GM18907 (cell line): ENCODE measurements around the gene DEFB108B.
"Not testable (repeated sequence)": the region's sequence is repeated elsewhere in the genome, so short reads cannot be mapped to it uniquely, and the experiment has no call there.

Experiments used
- ATAC-seq: cut with Tn5 transposase; IDR thresholded peaks from one replicate; pipeline ENCODE4 v1.9.1; 2021; ENCODE audit warnings: mild to moderate bottlenecking, moderate library complexity; ENCODE audit not compliant: unreplicated experiment

The DEFB108B gene

DNA sequence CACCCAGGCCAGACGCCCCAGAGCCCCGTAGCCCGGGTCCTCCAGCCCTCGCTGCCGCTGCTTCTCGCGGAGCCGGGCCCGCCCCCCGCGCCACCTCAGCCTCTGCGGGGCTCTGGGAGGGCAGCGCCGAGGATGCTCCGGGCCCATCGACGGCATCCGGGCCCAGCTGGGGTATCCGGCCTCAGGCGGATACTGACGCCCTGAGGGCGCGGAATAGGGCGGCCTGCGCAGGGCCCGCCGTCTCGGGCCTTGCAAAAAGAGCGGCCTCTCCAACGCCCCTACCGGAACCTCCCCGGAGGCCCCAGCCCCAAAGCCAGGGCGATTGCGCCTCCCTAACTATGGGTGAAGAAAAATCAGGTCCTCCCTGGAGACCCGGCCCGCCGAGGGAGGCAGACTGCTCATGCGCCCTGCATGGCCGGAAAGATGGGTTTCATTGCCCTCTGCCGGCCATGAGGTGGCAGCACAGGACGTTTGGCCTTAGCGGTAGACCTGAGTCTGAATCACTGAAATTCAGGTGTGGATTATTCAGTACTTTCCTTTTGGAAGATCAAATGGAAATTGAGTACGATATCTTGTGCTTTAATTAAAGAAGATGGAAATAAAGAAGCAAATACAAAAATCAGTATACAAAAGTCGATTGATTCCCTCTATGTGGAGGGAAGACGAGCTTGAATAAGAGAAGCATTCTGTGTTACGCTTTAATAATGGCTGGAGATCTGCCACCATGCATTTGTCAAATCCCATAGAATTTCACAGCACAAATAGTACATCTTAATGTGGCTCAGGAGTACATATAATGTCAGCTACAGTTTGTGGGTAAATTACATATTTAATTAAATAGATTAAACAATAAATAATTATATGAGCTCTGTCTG, 19.3 kb upstream of the DEFB108B start:
- ATAC-seq, result not testable (repeated sequence)

- ATAC-seq, result not testable (repeated sequence)
These were observed 11.5 kb upstream of the DEFB108B start for GRCh38 chr11:71821539-71821938.

DNA sequence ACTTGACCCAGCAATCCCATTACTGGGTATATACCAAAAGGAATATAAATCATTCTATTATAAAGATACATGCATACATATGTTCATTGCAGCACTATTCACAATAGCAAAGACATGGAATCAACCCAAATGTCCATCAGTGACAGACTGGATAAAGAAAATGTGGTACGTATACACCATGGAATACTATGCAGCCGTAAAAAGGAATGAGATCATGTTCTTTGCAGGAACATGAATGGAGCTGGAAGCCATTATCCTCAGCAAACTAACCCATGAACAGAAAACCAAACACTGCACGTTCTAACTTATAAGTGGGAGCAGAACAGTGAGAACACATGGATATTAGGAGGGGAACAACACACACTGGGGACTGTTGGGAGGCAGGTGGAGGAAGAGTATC, 3.8 kb upstream of the DEFB108B start:
- not testable (repeated sequence) for ATAC-seq

DNA sequence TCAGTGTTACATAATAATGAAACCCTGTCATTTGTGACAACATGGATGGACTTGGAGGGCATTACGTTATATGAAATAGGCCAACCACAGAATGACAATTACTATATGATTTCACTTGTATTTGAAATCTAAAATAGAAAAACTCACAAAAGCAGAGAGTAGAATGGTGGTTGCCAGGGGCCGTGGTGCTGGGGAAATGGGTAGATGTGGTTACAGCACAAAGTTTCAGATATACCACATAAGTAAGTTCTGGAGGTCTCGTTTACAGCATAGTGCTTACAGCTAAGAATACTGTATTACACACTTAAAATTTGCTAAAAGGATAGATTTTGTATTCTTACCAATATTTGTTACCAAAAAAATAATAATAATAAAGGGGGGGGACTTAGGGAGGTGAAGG, 3.3 kb upstream of the DEFB108B start:
- ATAC-seq, result not testable (repeated sequence)

DNA sequence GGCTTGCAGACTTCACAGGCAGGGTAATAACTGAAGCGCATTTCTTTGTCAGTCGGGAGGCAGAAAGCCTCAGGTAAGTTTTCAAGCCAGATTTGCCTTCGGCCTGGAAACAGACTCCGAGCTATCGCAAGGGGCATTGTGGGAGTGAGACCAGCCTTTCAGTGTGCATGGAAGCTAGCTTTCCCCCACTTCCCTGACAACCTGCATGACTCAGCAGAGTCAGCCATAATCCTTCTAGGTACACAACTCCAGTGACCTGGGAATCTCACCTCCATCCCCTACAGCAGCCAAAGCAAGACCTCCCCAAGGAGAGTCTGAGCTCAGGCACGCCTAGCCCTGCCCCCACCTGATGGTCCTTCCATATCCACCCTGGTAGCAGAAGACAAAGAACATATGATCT, 9.7 kb downstream of the DEFB108B start:
- ATAC-seq, result not testable (repeated sequence)

DNA sequence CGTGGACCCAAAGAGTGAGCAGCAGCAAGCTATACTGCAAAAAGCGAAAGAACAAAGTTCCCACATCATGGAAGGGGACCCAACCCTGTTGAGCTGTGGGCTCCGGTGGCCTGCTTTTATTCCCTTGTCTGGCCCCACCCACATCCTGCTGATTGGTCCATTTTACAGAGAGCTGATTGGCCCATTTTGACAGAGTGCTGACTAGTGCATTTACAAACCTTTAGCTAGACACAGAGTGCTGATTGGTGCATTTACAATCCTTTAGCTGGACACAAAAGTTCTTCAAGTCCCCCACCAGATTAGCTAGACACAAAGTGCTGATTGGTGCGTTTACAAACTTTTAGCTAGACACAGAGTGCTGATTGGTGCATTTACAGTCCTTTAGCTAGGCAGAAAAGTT, 10.4 kb downstream of the DEFB108B start:
- not testable (repeated sequence) for ATAC-seq

GRCh38 chr11:71843858-71844257, 10.9 kb downstream of the DEFB108B start:
- ATAC-seq, result no peak

DNA sequence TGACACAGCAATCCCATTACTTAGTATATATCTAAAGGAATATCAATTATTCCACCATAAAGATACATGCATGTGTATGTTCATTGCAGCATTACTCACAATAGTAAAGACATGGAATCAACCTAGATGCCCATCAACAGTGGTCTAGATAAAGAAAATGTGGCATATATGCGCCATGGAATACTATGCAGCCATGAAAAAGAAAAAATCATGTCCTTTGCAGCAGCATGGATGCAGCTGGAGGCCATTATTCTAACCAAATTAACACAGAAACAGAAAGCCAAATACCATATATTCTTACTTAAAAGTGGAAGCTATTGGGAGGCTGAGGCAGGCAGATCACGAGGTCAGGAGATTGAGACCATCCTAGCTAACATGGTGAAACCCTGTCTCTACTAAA, 20.9 kb downstream of the DEFB108B start:
- not testable (repeated sequence) for ATAC-seq

GRCh38 chr11:71855880-71856279, 22.9 kb downstream of the DEFB108B start:
- peak; percentile 67 for ATAC-seq

DNA sequence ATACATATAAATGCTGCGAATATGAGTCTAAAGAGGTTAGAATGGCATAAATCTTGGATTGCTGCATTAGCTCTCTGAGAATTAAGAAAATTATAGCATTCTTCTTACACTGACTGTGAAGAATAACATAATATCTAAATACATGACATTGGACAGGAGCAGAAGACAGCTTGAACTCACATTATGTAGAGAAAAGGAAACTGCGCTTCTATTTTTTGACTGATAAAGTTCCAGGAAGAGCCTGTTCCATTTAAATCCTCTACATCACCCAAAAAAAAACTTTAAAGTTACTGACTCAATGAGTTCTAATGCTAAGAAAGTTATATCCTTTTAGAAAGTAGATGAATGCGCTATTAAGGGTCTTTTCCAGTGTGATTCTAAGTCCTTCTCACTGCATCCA, 27.8 kb downstream of the DEFB108B start:
- not testable (repeated sequence) for ATAC-seq

DNA sequence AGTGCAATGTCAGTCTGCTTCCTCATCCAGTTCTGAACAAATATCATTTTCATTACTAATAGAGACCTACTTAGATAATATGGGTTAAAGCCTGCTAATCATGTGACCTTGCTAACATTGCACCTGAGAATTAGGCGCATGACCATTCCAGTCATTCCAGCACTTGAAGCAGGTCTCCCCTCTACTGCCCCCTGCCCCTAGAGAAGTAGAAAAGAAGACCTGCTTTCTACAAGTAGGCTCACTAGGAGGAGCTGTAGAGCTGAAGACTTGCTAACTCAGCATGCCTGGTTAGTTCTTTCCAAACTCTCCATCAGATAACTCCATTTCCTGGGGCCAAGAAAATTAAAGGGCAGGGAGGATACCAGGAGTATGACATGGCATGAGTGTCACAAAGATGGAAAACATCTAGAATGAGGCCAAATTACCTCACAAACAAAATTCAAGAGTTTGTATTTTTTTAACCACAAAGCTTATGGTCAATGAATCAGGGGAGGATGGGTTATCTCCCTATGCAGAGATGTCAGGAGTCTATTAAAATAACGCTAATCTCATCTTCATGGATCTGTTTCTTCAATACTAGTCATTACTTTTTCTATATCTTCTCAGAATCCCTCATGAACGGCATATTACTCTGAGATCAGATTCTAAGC, 31.1 kb downstream of the DEFB108B start:
- ATAC-seq, result not testable (repeated sequence)

GRCh38 chr11:71867209-71867608, 34.2 kb downstream of the DEFB108B start:
- ATAC-seq, result not testable (repeated sequence)

DNA sequence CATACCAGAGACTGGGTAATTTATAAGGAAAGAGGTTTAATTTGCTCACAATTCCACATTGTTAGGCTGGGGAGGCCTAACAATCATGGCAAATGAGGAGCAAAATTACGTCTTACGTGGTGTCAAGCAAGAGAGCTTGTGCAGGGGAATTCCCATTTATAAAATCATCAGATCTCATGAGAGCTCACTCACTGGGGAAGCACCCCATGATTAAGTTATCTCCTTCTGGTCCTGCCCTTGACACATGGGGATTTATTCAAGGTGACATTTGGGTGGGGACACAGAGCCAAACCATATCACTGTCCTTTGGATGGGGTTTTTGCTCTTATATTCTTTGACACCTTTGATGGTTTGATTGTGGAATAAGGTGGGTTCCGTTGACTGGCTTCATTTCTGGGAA, 36.9 kb downstream of the DEFB108B start:
- not testable (repeated sequence) for ATAC-seq

DNA sequence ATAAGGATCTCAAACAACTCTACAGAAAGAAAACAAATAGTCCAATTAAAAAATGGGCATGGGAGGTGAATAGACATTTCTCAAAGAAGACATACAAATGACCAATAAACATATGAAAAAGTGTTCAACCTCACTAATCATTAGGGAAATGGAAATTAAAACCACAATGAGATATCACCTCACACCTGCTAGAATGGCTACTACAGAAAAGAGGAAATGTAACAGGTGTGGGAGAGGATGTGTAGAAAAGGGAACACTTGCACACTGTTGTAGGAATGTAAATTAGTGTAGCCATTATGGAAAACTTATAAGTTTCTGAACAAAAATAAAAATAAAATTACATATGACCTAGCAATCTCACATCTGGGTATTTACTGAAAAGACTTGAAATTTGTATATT, 37.7 kb downstream of the DEFB108B start:
- ATAC-seq, result not testable (repeated sequence)

GRCh38 chr11:71876262-71876661, 43.3 kb downstream of the DEFB108B start:
- not testable (repeated sequence) for ATAC-seq

GRCh38 chr11:71878059-71878458, 45.1 kb downstream of the DEFB108B start, which contains the start of gene DEFB131B:
TSS of gene DEFB131B (plus strand) at chr11:71878453. CDS start at chr11:71878453, 0 bp downstream.
- not testable (repeated sequence) for ATAC-seq

- not testable (repeated sequence) for ATAC-seq
These were observed 52.8 kb downstream of the DEFB108B start for GRCh38 chr11:71885806-71886205.
